ENCODE measurements around the gene EEF2K. TPM values are rescaled to one million over a fixed set of nuclear protein-coding genes. Genes with fewer than 3 reads are reported as not detected.

The EEF2K gene
- total and polyA plus RNA-seq, 2 of the 13 experiments (the other 11 are each of a cell fraction or from before 2014, with no cell fraction given): 22.0 to 23.8 TPM

GRCh38 chr16:22190081-22190775, 15.8 kb upstream of the EEF2K start (continued):
- TF ChIP-seq PRDM4 (CRISPR knock-in tag; IDR thresholded peaks at IDR 0.05; ENCODE audit: borderline replicate concordance) (peak; percentile 86; the same call in 1 of the 2 replicates), YEATS4 (CRISPR knock-in tag; IDR thresholded peaks at IDR 0.05; ENCODE audit: borderline replicate concordance) (peak; percentile 95), ZNF720 (CRISPR knock-in tag; IDR thresholded peaks at IDR 0.05) (no peak), GPBP1L1 (CRISPR knock-in tag; IDR thresholded peaks at IDR 0.05) (no peak), RFX3 (CRISPR knock-in tag; IDR thresholded peaks at IDR 0.05) (no peak), CHD4 (IDR thresholded peaks at IDR 0.05; ENCODE audit: borderline replicate concordance, low read length) (no peak), ZFAT (CRISPR knock-in tag; conservative IDR thresholded peaks at IDR 0.05) (no peak), GABPA (IDR thresholded peaks at IDR 0.05; ENCODE audit: low read depth, low read length) (no peak), GABPA (CRISPR knock-in tag; IDR thresholded peaks at IDR 0.05; ENCODE audit: low read depth) (no peak), ZBTB42 (CRISPR knock-in tag; IDR thresholded peaks at IDR 0.05) (peak; percentile 81; the same call in 1 of the 2 replicates), ZNF772 (CRISPR knock-in tag; IDR thresholded peaks at IDR 0.05) (peak; percentile 97), ZNF790 (CRISPR knock-in tag; IDR thresholded peaks at IDR 0.05; ENCODE audit: borderline replicate concordance) (peak; percentile 97), KAT2B (IDR thresholded peaks at IDR 0.05; ENCODE audit: borderline replicate concordance, low read depth, low read length) (no peak), ZNF354B (CRISPR knock-in tag; IDR thresholded peaks at IDR 0.05) (peak; percentile 93; the same call in 1 of the 2 replicates), NONO (IDR thresholded peaks at IDR 0.05) (no peak), NONO (CRISPR knock-in tag; conservative IDR thresholded peaks at IDR 0.05) (peak; percentile 82), CENPX (CRISPR knock-in tag; IDR thresholded peaks at IDR 0.05) (no peak), AHR (CRISPR knock-in tag; IDR thresholded peaks at IDR 0.05) (peak; percentile 51; the same call in 1 of the 2 replicates), ZNF160 (CRISPR knock-in tag; IDR thresholded peaks at IDR 0.05) (peak; percentile 95; the same call in 1 of the 2 replicates), ESRRA (CRISPR knock-in tag; IDR thresholded peaks at IDR 0.05; ENCODE audit: low read depth) (peak; percentile 78)
- TF ChIP-seq, protein P1, sequence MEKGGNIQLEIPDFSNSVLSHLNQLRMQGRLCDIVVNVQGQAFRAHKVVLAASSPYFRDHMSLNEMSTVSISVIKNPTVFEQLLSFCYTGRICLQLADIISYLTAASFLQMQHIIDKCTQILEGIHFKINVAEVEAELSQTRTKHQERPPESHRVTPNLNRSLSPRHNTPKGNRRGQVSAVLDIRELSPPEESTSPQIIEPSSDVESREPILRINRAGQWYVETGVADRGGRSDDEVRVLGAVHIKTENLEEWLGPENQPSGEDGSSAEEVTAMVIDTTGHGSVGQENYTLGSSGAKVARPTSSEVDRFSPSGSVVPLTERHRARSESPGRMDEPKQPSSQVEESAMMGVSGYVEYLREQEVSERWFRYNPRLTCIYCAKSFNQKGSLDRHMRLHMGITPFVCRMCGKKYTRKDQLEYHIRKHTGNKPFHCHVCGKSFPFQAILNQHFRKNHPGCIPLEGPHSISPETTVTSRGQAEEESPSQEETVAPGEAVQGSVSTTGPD (CRISPR knock-in tag; IDR thresholded peaks at IDR 0.05): no peak
- TF ChIP-seq, protein P2, sequence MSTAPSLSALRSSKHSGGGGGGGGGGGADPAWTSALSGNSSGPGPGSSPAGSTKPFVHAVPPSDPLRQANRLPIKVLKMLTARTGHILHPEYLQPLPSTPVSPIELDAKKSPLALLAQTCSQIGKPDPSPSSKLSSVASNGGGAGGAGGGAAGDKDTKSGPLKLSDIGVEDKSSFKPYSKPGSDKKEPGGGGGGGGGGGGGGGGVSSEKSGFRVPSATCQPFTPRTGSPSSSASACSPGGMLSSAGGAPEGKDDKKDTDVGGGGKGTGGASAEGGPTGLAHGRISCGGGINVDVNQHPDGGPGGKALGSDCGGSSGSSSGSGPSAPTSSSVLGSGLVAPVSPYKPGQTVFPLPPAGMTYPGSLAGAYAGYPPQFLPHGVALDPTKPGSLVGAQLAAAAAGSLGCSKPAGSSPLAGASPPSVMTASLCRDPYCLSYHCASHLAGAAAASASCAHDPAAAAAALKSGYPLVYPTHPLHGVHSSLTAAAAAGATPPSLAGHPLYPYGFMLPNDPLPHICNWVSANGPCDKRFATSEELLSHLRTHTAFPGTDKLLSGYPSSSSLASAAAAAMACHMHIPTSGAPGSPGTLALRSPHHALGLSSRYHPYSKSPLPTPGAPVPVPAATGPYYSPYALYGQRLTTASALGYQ (CRISPR knock-in tag; IDR thresholded peaks at IDR 0.05): peak; percentile 76
- TF ChIP-seq, protein P3, sequence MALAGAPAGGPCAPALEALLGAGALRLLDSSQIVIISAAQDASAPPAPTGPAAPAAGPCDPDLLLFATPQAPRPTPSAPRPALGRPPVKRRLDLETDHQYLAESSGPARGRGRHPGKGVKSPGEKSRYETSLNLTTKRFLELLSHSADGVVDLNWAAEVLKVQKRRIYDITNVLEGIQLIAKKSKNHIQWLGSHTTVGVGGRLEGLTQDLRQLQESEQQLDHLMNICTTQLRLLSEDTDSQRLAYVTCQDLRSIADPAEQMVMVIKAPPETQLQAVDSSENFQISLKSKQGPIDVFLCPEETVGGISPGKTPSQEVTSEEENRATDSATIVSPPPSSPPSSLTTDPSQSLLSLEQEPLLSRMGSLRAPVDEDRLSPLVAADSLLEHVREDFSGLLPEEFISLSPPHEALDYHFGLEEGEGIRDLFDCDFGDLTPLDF (CRISPR knock-in tag; IDR thresholded peaks at IDR 0.05): peak; percentile 72

Measured in HepG2 (cell line).